Smooth muscle cell of the brain vasculature (primary cell): Measurements from ENCODE around the gene SMTN.

ENCODE experiments used
- DNase-seq: peaks from one replicate; pipeline ENCODE4 v3.0.0-alpha.2; 2012; ENCODE audit warnings: low read depth, low spot score

SMTN gene

DNA sequence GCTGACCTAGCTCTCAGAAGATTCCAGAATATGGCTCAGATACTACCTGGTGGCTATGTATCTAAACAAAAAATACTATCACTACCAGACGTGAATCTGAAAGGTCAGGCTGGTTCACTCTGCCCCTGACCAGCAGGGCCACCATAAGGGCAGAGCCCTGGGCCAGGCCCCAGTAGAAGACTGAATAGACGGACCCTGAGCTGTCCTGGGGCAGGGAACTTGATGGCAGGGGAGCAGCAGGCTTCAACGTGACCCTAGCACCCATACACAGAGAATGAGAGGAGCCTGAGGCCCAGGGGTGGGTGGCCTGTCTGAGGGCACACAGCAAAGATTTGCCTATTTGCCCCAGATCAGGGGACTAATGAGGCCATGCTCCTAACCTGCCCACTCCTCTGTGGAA, 72.2 kb downstream of the SMTN start:
- no peak for DNase-seq
